Fibroblast of lung (primary cell): ENCODE data around the gene PROCA1.

Experiments used
- EZH2 ChIP-seq: IDR thresholded peaks from 2 replicates; pipeline ENCODE4 v1.5.1; 2012; ENCODE audit warnings: low read length, control low read depth, mild to moderate bottlenecking; ENCODE audit errors: missing control alignments
- TF ChIP-seq, protein P1 (sequence below), 2 donors: IDR thresholded peaks in 1 of 2; conservative IDR thresholded peaks in 1 of 2; 1 replicate in 1 of 2; 2 replicates in 1 of 2; pipeline ENCODE4 v1.5.1; 2011 to 2012; ENCODE audit warnings: low read length in 2 of 2, control low read depth in 1 of 2, inconsistent platforms in 1 of 2, low read depth in 1 of 2, mild to moderate bottlenecking in 1 of 2

DNA sequence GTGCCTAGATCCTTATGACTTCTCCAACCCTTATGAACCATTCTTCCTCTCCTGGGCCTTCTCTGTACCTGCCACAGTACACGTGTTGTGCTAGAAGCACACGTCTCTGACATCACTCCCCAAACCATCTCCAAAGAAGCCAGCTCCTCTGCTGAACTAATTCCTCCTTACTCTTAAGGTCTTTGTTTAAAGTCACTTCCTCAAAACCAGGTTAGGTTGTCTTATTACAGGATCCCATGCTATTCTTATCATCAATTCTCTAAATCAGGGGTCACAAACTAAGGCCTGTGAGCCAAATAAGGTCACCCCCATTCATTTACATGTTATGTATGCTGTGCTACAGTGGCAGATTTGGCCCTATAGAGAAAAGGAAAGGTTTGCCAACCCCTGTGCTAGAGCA, 45.7 kb downstream of the PROCA1 start:
- TF ChIP-seq, protein P1, sequence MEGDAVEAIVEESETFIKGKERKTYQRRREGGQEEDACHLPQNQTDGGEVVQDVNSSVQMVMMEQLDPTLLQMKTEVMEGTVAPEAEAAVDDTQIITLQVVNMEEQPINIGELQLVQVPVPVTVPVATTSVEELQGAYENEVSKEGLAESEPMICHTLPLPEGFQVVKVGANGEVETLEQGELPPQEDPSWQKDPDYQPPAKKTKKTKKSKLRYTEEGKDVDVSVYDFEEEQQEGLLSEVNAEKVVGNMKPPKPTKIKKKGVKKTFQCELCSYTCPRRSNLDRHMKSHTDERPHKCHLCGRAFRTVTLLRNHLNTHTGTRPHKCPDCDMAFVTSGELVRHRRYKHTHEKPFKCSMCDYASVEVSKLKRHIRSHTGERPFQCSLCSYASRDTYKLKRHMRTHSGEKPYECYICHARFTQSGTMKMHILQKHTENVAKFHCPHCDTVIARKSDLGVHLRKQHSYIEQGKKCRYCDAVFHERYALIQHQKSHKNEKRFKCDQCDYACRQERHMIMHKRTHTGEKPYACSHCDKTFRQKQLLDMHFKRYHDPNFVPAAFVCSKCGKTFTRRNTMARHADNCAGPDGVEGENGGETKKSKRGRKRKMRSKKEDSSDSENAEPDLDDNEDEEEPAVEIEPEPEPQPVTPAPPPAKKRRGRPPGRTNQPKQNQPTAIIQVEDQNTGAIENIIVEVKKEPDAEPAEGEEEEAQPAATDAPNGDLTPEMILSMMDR (conservative IDR thresholded peaks at IDR 0.05 in 1 of 2, IDR thresholded peaks at IDR 0.05 in 1 of 2; ENCODE audit: low read depth in 1 of 2, low read length in 2 of 2): no peak
- no peak for TF ChIP-seq EZH2
